LNCaP clone FGC (cell line): ENCODE results near the gene C4orf17.
"Not testable (repeated sequence)": the region's sequence is repeated elsewhere in the genome, so short reads cannot be mapped to it uniquely, and the experiment has no call there.

Experiments used
- DNase-seq: peaks from one replicate; pipeline ENCODE4 v3.0.0-alpha.2; 2011; ENCODE audit warnings: low read depth
- H3K4me3 ChIP-seq: 2 replicates; pipeline ENCODE4 v1.5.1; 2011; ENCODE audit warnings: mild to moderate bottlenecking, low read depth, low read length, control low read depth
- CTCF ChIP-seq: IDR thresholded peaks from 2 replicates; pipeline ENCODE4 v1.5.1; 2012; ENCODE audit warnings: mild to moderate bottlenecking; ENCODE audit not compliant: control insufficient read depth, insufficient read depth; ENCODE audit errors: extremely low read depth

C4orf17 gene

GRCh38 chr4:99504804-99505502, 5.9 kb upstream of the C4orf17 start:
- TF ChIP-seq CTCF: no peak
- DNase-seq: no peak
- H3K4me3 ChIP-seq: no peak overlapping the region

- no peak for TF ChIP-seq CTCF
- no peak for DNase-seq
- no peak overlapping the region for H3K4me3 ChIP-seq
Measured at GRCh38 chr4:99506781-99507180, 4.0 kb upstream of the C4orf17 start.

- no peak for TF ChIP-seq CTCF
- no peak overlapping the region for H3K4me3 ChIP-seq
- no peak for DNase-seq
Measured at GRCh38 chr4:99507349-99507748, 3.5 kb upstream of the C4orf17 start.

GRCh38 chr4:99507762-99508161, 3.1 kb upstream of the C4orf17 start:
- no peak for DNase-seq
- no peak overlapping the region for H3K4me3 ChIP-seq
- TF ChIP-seq CTCF: no peak

- no peak for DNase-seq
- H3K4me3 ChIP-seq: no peak overlapping the region
- TF ChIP-seq CTCF: no peak
Measured at GRCh38 chr4:99518601-99519295, 7.9 kb downstream of the C4orf17 start.

GRCh38 chr4:99529228-99529627, 18.4 kb downstream of the C4orf17 start:
- H3K4me3 ChIP-seq: no peak overlapping the region
- no peak for TF ChIP-seq CTCF
- no peak for DNase-seq

GRCh38 chr4:99529956-99530355, 19.1 kb downstream of the C4orf17 start:
- no peak for DNase-seq
- TF ChIP-seq CTCF: no peak
- no peak overlapping the region for H3K4me3 ChIP-seq

GRCh38 chr4:99534699-99535098, 23.9 kb downstream of the C4orf17 start:
- not testable (repeated sequence) for DNase-seq, H3K4me3 ChIP-seq
